H54 (cell line): ENCODE results near the gene MCCC2.

Source experiments
- DNase-seq: peaks from one replicate; pipeline ENCODE4 v3.0.0; 2011; ENCODE audit warnings: low spot score, mixed read lengths; ENCODE audit not compliant: insufficient read length
- FAIRE-seq: peaks from 3 replicates; lab custom pipeline; 2011; peaks lifted over from hg19 to GRCh38; lab: Jason Lieb, UNC
- POLR2A ChIP-seq: IDR thresholded peaks from 2 replicates; pipeline ENCODE4 v1.6.1; 2011; ENCODE audit warnings: low read depth, mild to moderate bottlenecking, low read length

Gene MCCC2

GRCh38 chr5:71703941-71704340 is 116.8 kb downstream of the MCCC2 start:
- TF ChIP-seq POLR2A, result no peak
- FAIRE-seq (no peak), DNase-seq (no peak)

GRCh38 chr5:71705421-71705820 is 118.3 kb downstream of the MCCC2 start:
- no peak for TF ChIP-seq POLR2A
- FAIRE-seq, result no peak
- no peak for DNase-seq

GRCh38 chr5:71706906-71707305 is 119.8 kb downstream of the MCCC2 start:
- no peak for TF ChIP-seq POLR2A
- DNase-seq, result no peak
- no peak for FAIRE-seq
